Skeletal muscle tissue (tissue), 4 donors: ENCODE data around the gene PHACTR4. TPM values are rescaled to one million over a fixed set of nuclear protein-coding genes. Genes with fewer than 3 reads are reported as not detected.
A peak's percentile ranks its signal among the peaks of the same experiment; 100 is the strongest.
"Not testable (repeated sequence)": the region's sequence is repeated elsewhere in the genome, so short reads cannot be mapped to it uniquely, and the experiment has no call there.

Experiments
- H3K27ac ChIP-seq: one replicate; pipeline ENCODE4 v1.7.0; 2013; ENCODE audit warnings: mild to moderate bottlenecking, low read depth, low read length, inconsistent platforms
- H3K27me3 ChIP-seq, 3 donors: one replicate each; pipeline ENCODE4 v1.7.0; 2013; ENCODE audit warnings: low read length in 3 of 3; ENCODE audit not compliant: control insufficient read depth in 3 of 3, insufficient read depth in 3 of 3
- H3K36me3 ChIP-seq, 3 donors: one replicate each; pipeline ENCODE4 v1.7.0; 2013; ENCODE audit warnings: low read length in 3 of 3; ENCODE audit not compliant: control insufficient read depth in 3 of 3, insufficient read depth in 3 of 3
- H3K4me1 ChIP-seq, 3 donors: one replicate each; pipeline ENCODE4 v1.7.0; 2013; ENCODE audit warnings: low read length in 3 of 3, mild to moderate bottlenecking in 3 of 3; ENCODE audit not compliant: control insufficient read depth in 3 of 3, insufficient read depth in 3 of 3
- H3K4me3 ChIP-seq, 3 donors: one replicate each; pipeline ENCODE4 v1.7.0; 2013; ENCODE audit warnings: low read length in 3 of 3
- H3K9ac ChIP-seq, 3 donors: one replicate each; pipeline ENCODE4 v1.7.0; 2013; ENCODE audit warnings: low read length in 3 of 3, mild to moderate bottlenecking in 3 of 3, moderate library complexity in 2 of 3, low read depth in 1 of 3
- H3K9me3 ChIP-seq, 3 donors: one replicate each; pipeline ENCODE4 v1.7.0; 2013; ENCODE audit warnings: low read length in 3 of 3; ENCODE audit not compliant: control insufficient read depth in 3 of 3
- total RNA-seq: library from RNA; depleted of rRNA; stranded (reverse); fragments of >200 nt; gene quantifications from one replicate; pipeline ENCODE4 v1.2.3, GENCODE V29; 2014
- donor health status: Osteomylitis.

PHACTR4 gene
- total RNA-seq, 1 donor from 2014 or later: 5.2 TPM

DNA sequence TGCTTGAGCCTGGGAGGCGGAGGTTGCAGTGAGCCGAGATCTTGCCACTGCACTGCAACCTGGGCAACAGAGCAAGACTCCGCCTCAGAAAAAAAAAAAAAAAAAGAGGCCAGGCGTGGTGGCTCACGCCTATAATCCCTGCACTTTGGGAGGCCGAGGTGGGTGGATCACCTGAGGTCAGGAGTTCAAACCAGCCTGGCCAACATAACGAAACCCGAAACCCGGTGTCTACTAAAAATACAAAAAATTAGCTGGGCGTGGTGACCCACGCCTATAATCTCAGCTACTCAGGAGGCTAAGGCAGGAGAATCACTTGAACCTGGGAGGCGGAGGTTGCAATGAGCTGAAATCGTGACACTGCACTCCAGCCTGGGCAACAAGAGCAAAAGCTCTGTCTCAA lies 110.0 kb downstream of the PHACTR4 start:
- not testable (repeated sequence) for H3K27me3 ChIP-seq, H3K4me1 ChIP-seq, H3K27ac ChIP-seq, H3K4me3 ChIP-seq, H3K9me3 ChIP-seq, H3K9ac ChIP-seq
- peaks cover 9 to 48% (median 42%) of the 10 kb centered on the region in 3 donors for H3K36me3 ChIP-seq

DNA sequence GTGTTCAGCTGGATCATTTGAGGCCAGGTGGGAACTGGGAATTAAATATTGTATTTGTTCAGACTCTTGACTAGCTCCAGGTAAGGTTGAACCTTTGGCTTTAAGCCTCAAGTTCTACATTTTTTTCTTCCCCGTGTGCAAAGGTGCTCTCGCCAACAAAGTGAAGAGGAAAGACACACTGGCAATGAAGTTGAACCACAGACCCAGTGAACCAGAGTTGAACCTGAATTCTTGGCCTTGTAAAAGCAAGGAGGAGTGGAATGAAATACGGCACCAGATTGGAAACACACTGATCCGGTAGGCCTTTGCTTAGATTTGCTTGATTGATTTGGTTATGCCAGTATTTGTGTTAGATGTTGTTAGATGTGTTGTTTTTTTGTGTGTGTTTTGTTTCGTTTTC lies 110.8 kb downstream of the PHACTR4 start:
- Histone ChIP-seq H3K27ac (no peak overlapping the region), H3K4me3 (no peak overlapping the region), H3K4me1 (no peaks in the 10 kb centered on the region), H3K9me3 (no peaks in the 10 kb centered on the region), H3K27me3 (no peaks in the 10 kb centered on the region), H3K36me3 (peaks cover 9 to 48% (median 38%) of the 10 kb centered on the region in 3 donors), H3K9ac (no peak overlapping the region)

DNA sequence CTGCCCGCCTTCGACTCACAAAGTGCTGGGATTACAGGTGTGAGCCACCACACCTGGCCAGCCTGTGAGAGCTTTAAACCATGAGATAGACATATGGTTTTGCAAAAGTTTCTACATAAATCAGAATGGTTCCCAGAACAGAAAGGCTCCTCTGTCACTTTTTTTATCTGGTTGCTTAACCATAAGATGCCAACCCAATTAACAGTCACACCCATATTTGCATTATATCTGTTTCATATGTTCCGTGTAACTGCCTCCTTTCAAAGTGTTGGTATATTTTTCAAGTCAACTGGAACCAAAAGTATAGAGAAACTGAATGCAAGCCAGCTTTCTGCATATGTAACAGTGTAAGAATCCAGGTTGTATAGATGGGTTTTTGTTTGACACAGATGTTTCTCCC lies 112.6 kb downstream of the PHACTR4 start:
- H3K36me3 ChIP-seq: peaks cover 8 to 41% (median 36%) of the 10 kb centered on the region in 3 donors
- no peaks in the 10 kb centered on the region for H3K9me3 ChIP-seq
- no peaks in the 10 kb centered on the region for H3K4me1 ChIP-seq
- H3K4me3 ChIP-seq: no peak overlapping the region
- H3K27me3 ChIP-seq: no peaks in the 10 kb centered on the region
- no peak overlapping the region for H3K27ac ChIP-seq
- H3K9ac ChIP-seq: no peak overlapping the region

DNA sequence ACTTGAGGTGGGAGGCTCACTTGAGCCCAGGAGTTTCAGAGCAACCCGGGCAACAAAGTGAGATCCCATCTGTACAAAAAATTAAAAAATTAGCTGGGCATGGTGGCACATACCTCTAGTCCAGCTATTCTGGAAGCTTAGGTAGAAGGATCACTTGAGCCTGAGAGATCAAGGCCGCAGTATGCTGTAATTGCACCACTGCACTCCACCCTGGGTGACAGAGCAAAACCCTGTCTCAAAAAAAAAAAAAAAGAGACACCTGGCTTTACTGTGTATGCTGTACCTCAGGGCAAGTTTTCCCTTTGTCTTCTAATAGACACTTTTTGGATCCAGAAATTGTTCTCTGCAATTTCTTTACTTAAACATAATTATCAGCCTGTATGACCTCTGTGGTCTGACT lies 113.2 kb downstream of the PHACTR4 start:
- no peaks in the 10 kb centered on the region for H3K4me1 ChIP-seq
- H3K27me3 ChIP-seq: no peaks in the 10 kb centered on the region
- H3K36me3 ChIP-seq: peaks cover 9 to 38% (median 36%) of the 10 kb centered on the region in 3 donors
- no peak overlapping the region for H3K9ac ChIP-seq
- H3K4me3 ChIP-seq: no peak overlapping the region
- H3K27ac ChIP-seq: no peak overlapping the region
- no peaks in the 10 kb centered on the region for H3K9me3 ChIP-seq

DNA sequence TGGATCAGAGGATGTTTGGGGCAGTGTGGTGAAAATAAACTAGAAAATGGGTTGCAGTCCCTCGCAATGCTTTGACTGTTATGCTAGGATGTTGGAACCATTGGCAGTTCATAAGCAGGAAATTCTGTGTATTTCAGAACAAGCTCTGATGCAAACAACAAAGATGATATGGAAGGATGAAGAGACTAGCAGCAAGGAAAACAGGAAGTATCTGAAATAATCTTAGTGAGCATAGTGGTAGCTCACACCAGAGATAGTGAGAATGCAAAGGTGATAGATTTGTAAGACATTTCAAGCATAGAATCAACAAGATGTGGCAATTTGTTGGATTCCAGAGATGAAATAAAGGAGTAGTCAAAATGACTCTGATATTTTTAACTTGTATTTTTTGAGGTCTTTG lies 125.2 kb downstream of the PHACTR4 start:
- Histone ChIP-seq H3K27ac (no peak overlapping the region), H3K9me3 (no peaks in the 10 kb centered on the region), H3K9ac (no peak overlapping the region), H3K4me3 (no peak overlapping the region), H3K4me1 (no peaks in the 10 kb centered on the region), H3K36me3 (peaks cover 21 to 47% (median 45%) of the 10 kb centered on the region in 3 donors), H3K27me3 (no peaks in the 10 kb centered on the region)

DNA sequence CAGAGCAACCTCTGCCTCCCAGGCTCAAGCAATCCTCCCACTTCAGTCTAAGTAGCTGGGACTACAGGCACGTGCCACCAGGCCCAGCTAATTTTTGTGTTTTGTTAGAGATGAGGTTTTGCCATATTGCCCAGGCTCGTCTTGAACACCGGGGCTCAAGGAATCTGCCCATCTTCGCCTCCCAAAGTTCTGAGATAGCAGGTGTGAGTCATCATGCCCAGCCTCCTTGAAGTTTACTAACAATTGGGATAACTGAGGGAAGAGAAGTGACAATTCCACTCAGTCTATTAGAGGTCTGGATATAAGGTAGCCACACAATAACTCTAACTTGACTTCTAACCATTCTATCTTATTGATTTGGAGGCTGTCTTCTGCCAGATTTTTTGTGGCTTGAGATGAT lies 130.0 kb downstream of the PHACTR4 start:
- Histone ChIP-seq H3K4me1 (no peaks in the 10 kb centered on the region), H3K9ac (no peak overlapping the region), H3K27me3 (no peaks in the 10 kb centered on the region), H3K27ac (no peak overlapping the region), H3K4me3 (no peak overlapping the region), H3K36me3 (peaks cover 13 to 20% (median 18%) of the 10 kb centered on the region in 3 donors), H3K9me3 (no peaks in the 10 kb centered on the region)

DNA sequence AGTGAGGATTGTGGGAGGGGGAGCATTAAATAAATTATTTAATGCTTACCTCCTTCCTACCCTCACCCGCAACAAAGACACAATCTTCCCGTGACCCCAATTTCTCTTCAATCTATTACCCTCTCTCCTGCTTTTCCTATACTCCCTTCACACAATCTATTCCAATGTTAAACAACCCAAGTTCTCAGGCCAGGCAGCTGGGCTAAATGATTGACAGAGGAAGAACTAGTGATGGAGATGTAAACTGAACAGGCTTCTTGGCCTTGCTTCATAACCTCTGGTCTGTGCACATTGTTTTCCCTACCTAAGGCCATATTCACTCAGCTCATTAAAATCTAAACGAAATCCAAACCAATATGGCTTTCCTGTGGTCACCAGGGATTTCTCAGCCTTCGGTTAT lies 132.4 kb downstream of the PHACTR4 start:
- Histone ChIP-seq H3K27me3 (no peaks in the 10 kb centered on the region), H3K4me3 (no peak overlapping the region), H3K4me1 (peaks cover 0 to 8% (median 6%) of the 10 kb centered on the region in 3 donors), H3K36me3 (peaks cover 2 to 8% (median 3%) of the 10 kb centered on the region in 3 donors), H3K27ac (no peak overlapping the region), H3K9ac (no peak overlapping the region), H3K9me3 (no peaks in the 10 kb centered on the region)

DNA sequence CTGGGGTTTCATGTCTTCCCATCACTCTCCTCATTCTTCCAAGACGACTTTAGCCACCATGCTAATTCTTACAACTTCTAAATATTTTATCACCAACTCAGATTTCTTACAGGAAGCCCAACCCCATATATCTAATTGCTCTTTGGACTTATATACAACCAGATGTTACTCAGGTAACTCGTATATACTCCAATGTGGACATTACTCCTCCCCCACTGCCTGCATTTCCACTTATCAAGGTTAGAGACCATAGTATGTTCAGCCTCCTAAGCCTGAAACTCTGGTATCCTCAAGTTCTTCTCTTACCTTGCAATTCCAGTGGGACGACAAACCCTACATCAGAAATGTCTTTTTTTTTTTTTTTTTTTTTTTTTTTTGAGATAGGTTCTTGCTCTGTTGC lies 133.6 kb downstream of the PHACTR4 start:
- Histone ChIP-seq H3K36me3 (peaks cover 2 to 6% (median 3%) of the 10 kb centered on the region in 3 donors), H3K27ac (no peak overlapping the region), H3K9me3 (no peaks in the 10 kb centered on the region), H3K9ac (no peak overlapping the region), H3K4me1 (peaks cover 12 to 18% (median 17%) of the 10 kb centered on the region in 3 donors), H3K4me3 (no peak overlapping the region), H3K27me3 (no peaks in the 10 kb centered on the region)

DNA sequence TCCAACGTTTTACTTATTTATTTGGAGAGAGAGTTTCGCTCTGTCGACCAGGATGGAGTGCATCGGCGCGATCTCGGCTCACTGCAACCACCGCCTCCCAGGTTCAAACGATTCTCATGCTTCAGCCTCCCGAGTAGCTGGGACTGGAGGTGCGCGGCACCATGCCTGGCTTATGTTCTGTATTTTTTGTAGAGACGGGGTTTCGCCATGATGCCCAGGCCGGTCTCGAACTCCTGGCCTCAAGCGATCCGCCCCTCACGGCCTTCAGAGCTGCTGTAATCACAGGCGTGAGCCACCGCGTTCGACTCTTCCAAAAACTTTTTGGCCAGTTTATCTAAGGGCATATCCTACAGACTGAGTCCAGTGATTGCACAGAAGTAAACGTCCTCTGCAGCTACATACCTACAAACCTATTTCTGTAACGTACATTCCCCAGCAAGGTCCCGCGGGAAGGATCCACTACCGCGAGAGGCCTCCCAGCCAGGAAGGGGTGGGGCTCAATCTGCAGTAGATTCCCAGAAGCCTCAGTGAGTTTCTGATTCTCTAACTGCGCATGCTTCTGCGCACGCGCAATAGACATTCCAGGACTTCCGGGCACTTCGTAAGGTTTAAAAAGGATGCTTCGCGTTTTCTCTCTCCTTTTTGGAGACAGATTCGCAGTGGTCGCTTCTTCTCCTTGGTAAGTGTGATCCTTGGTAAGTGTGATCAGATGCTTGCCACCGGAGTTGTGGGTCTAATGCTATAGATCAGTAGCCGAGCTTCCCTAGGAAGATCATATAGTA lies 136.1 kb downstream of the PHACTR4 start, which contains the start of gene RCC1:
Gene RCC1, plus strand, starts transcription at position 638 of the 782 bp plus-strand sequence. CDS start 23,824 bp downstream, outside the sequence.
- Histone ChIP-seq H3K36me3 (peaks cover 24 to 30% (median 26%) of the 10 kb centered on the region in 3 donors), H3K4me3 (peak within 1 kb of the TSS; percentile 76 to 94 (median 92))

DNA sequence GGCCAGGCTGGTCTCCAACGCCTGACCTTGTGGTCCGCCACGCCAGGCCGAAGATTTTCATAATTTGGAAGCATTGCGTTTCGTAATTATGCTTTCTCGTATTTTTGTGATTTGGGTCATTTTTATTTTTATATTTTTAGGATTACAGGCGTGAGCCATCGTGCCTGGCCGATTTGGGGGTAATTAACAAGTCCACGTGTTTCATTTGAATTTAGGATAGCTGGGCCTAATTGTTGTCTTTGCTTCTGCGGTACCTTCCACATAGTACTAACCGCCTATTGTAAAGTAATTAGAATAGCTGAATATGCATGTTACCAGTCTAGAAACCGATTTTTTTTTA lies 137.3 kb downstream of the PHACTR4 start:
- peak overlapping the region; percentile 88 to 93 (median 92) for H3K9ac ChIP-seq
- peak overlapping the region; percentile 80 for H3K27ac ChIP-seq
- no peaks in the 10 kb centered on the region for H3K9me3 ChIP-seq
- H3K36me3 ChIP-seq: peaks cover 30 to 37% (median 30%) of the 10 kb centered on the region in 3 donors
- H3K4me1 ChIP-seq: peaks cover 27 to 46% (median 30%) of the 10 kb centered on the region in 3 donors
- H3K27me3 ChIP-seq: no peaks in the 10 kb centered on the region
- peak overlapping the region; percentile 76 to 94 (median 92) for H3K4me3 ChIP-seq

More for the DNA sequence above, 136.1 kb downstream of the PHACTR4 start, which contains the start of gene RCC1:
- Histone ChIP-seq H3K27ac (peak within 1 kb of the TSS; percentile 80), H3K4me1 (peaks cover 25 to 43% (median 30%) of the 10 kb centered on the region in 3 donors), H3K9me3 (no peaks in the 10 kb centered on the region), H3K9ac (peak within 1 kb of the TSS; percentile 88 to 95 (median 92)), H3K27me3 (no peaks in the 10 kb centered on the region)
